ENCODE results near the gene UCP2.
"Not testable (repeated sequence)": the region's sequence is repeated elsewhere in the genome, so short reads cannot be mapped to it uniquely, and the experiment has no call there.

Gene UCP2

GRCh38 chr11:73991471-73992006, 8.9 kb upstream of the UCP2 start:
- no peak for DNase-seq

GRCh38 chr11:73990730-73991129, 8.1 kb upstream of the UCP2 start:
- peak; percentile 58 for DNase-seq

- no peak for DNase-seq
Measured at GRCh38 chr11:73989156-73989555, 6.5 kb upstream of the UCP2 start.

- no peak for DNase-seq
Measured at GRCh38 chr11:73988227-73988626, 5.6 kb upstream of the UCP2 start.

GRCh38 chr11:73985661-73986060, 3.0 kb upstream of the UCP2 start:
- DNase-seq = not testable (repeated sequence)

- DNase-seq = no peak
Measured at GRCh38 chr11:73983741-73984538, 1.3 kb upstream of the UCP2 start.

- peak; percentile 85 for DNase-seq
Measured at GRCh38 chr11:73982990-73983740, 522 bp upstream of the UCP2 start.

GRCh38 chr11:73981051-73981805, 1.4 kb downstream of the UCP2 start:
- DNase-seq = no peak

GRCh38 chr11:73980001-73980961, 2.4 kb downstream of the UCP2 start:
- no peak for DNase-seq

- no peak for DNase-seq
Measured at GRCh38 chr11:73978576-73979086, 4.0 kb downstream of the UCP2 start.

- DNase-seq = no peak
Measured at GRCh38 chr11:73977856-73978519, 4.7 kb downstream of the UCP2 start.

GRCh38 chr11:73976451-73977151, 6.0 kb downstream of the UCP2 start:
- DNase-seq = no peak

GRCh38 chr11:73975479-73975757, 7.2 kb downstream of the UCP2 start:
- DNase-seq = no peak

GRCh38 chr11:73974604-73975478, 7.8 kb downstream of the UCP2 start:
- DNase-seq = no peak

GRCh38 chr11:73972620-73973449, 9.8 kb downstream of the UCP2 start:
- no peak for DNase-seq

- no peak for DNase-seq
Measured at GRCh38 chr11:73972187-73972586, 10.5 kb downstream of the UCP2 start.

- DNase-seq = no peak
Measured at GRCh38 chr11:73971175-73971719, 11.4 kb downstream of the UCP2 start.

GRCh38 chr11:73969991-73970800, 12.4 kb downstream of the UCP2 start:
- peak; percentile 23 for DNase-seq
